Dermis blood vessel endothelial cell (primary cell): ENCODE data around the gene HNRNPM. TPM values are rescaled to one million over a fixed set of nuclear protein-coding genes. Genes with fewer than 3 reads are reported as not detected.
"Not testable (repeated sequence)": the region's sequence is repeated elsewhere in the genome, so short reads cannot be mapped to it uniquely, and the experiment has no call there.

ENCODE experiments used
- DNase-seq: peaks from one replicate; pipeline ENCODE4 v3.0.0; 2010
- total RNA-seq: library from RNA; depleted of rRNA; stranded (reverse); fragments of >200 nt; gene quantifications from 2 replicates; pipeline ENCODE4 v1.2.3, GENCODE V29; 2014

Gene HNRNPM
- total RNA-seq = 58.7 and 126 TPM in 2 replicates

GRCh38 chr19:8444677-8445487, at the start of gene HNRNPM:
Gene HNRNPM (plus strand): TSS chr19:8444975. CDS start chr19:8444999, 24 bp downstream.
- DNase-seq = peak; percentile 99

GRCh38 chr19:8395621-8396082, 49.1 kb upstream of the HNRNPM start:
- DNase-seq = no peak

- DNase-seq = no peak
These were observed 48.6 kb upstream of the HNRNPM start for GRCh38 chr19:8396185-8396562.

GRCh38 chr19:8396563-8397203, 48.1 kb upstream of the HNRNPM start:
- peak; percentile 89 for DNase-seq

GRCh38 chr19:8397271-8397670, 47.5 kb upstream of the HNRNPM start:
- DNase-seq = no peak

GRCh38 chr19:8397746-8398310, 46.9 kb upstream of the HNRNPM start:
- no peak for DNase-seq

GRCh38 chr19:8398311-8398771, 46.4 kb upstream of the HNRNPM start:
- DNase-seq = no peak

GRCh38 chr19:8399681-8400188, 45.0 kb upstream of the HNRNPM start:
- DNase-seq = no peak

- no peak for DNase-seq
These were observed 42.8 kb upstream of the HNRNPM start for GRCh38 chr19:8401981-8402411.

GRCh38 chr19:8403098-8403819, 41.5 kb upstream of the HNRNPM start:
- no peak for DNase-seq

- DNase-seq = no peak
These were observed 41.0 kb upstream of the HNRNPM start for GRCh38 chr19:8403820-8404109.

GRCh38 chr19:8404391-8405151, 40.2 kb upstream of the HNRNPM start:
- no peak for DNase-seq

GRCh38 chr19:8410718-8411117, 34.1 kb upstream of the HNRNPM start:
- not testable (repeated sequence) for DNase-seq

GRCh38 chr19:8412783-8413628, 31.8 kb upstream of the HNRNPM start, which contains the start of gene MARCHF2:
Gene MARCHF2 (plus strand): TSS chr19:8413305. CDS start chr19:8421841, 8,536 bp downstream.
- DNase-seq = peak; percentile 99

- DNase-seq = no peak
These were observed 31.2 kb upstream of the HNRNPM start for GRCh38 chr19:8413629-8413995.

- DNase-seq = no peak
These were observed 28.0 kb upstream of the HNRNPM start for GRCh38 chr19:8416796-8417195.

- DNase-seq = no peak
These were observed 23.0 kb upstream of the HNRNPM start for GRCh38 chr19:8421484-8422461.

- peak; percentile 98 for DNase-seq
These were observed 21.0 kb upstream of the HNRNPM start for GRCh38 chr19:8423817-8424223.

GRCh38 chr19:8425331-8425730, 19.4 kb upstream of the HNRNPM start:
- DNase-seq = not testable (repeated sequence)

- DNase-seq = no peak
These were observed 18.5 kb upstream of the HNRNPM start for GRCh38 chr19:8426283-8426682.
